Erythroblast (primary cell): ENCODE data around the gene NADSYN1.

Experiments used
- GATA1 ChIP-seq: IDR thresholded peaks from 2 replicates; pipeline ENCODE4 v1.6.1; 2011; ENCODE audit warnings: low read depth, mild to moderate bottlenecking, control low read depth, low read length, moderate library complexity
- POLR2A ChIP-seq: IDR thresholded peaks from 2 replicates; pipeline ENCODE4 v1.6.1; 2011; ENCODE audit warnings: mild to moderate bottlenecking, low read length

DNA sequence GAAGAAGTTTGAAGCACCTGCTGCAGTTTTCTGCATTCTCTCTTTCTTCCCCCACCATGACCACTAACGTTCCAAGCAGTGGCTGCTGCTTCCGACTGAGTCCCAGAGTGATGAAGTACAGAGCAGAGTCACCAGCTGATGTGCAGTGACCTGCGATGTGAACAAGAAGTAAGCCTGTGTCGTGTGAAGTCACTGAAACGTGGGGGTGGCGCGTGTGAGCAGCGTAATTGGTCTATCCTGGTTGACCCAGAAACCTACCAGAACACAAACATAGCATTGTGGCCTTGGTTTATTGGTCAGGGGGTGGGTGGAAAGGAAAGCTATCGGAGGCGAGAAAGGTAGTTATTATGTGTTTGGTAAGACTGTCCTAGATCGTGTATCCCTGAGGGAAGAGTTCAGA, 77.6 kb downstream of the NADSYN1 start:
- TF ChIP-seq POLR2A (no peak), GATA1 (no peak)
